Osteoblast (primary cell): ENCODE results near the gene IPP. TPM values are rescaled to one million over a fixed set of nuclear protein-coding genes. Genes with fewer than 3 reads are reported as not detected.

Source experiments
- DNase-seq: peaks from one replicate; pipeline ENCODE4 v3.0.0; 2011; ENCODE audit warnings: low spot score, mixed read lengths; ENCODE audit not compliant: insufficient read length; ENCODE audit errors: missing footprints
- H2AFZ ChIP-seq: 2 replicates; pipeline ENCODE4 v1.6.0; 2011; ENCODE audit warnings: mild to moderate bottlenecking, low read length
- H3K27ac ChIP-seq: 2 replicates; pipeline ENCODE4 v1.5.1; 2011; ENCODE audit warnings: mild to moderate bottlenecking, low read depth, low read length, moderate library complexity
- H3K27me3 ChIP-seq: 2 replicates; pipeline ENCODE4 v1.6.0; 2012; ENCODE audit warnings: mild to moderate bottlenecking, control low read depth, inconsistent platforms, low read length, moderate library complexity; ENCODE audit not compliant: insufficient read depth
- H3K36me3 ChIP-seq: 2 replicates; pipeline ENCODE4 v1.5.1; 2011; ENCODE audit warnings: mild to moderate bottlenecking, low read length, control low read depth, moderate library complexity; ENCODE audit not compliant: insufficient read depth
- H3K4me1 ChIP-seq: 2 replicates; pipeline ENCODE4 v1.5.1; 2011; ENCODE audit warnings: mild to moderate bottlenecking, low read length, control low read depth, moderate library complexity; ENCODE audit not compliant: insufficient read depth
- H3K4me2 ChIP-seq: 2 replicates; pipeline ENCODE4 v1.6.0; 2011; ENCODE audit warnings: mild to moderate bottlenecking, low read length; ENCODE audit not compliant: insufficient read depth
- H3K4me3 ChIP-seq: fragments of 200-600 bp; sonication (generic); 3 replicates; pipeline ENCODE4 v1.5.1; 2012; ENCODE audit warnings: mild to moderate bottlenecking, low read length, inconsistent platforms; ENCODE audit not compliant: insufficient read depth
- H3K79me2 ChIP-seq: 2 replicates; pipeline ENCODE4 v1.6.0; 2012; ENCODE audit warnings: mild to moderate bottlenecking, low read length, control low read depth, inconsistent platforms; ENCODE audit not compliant: insufficient read depth
- H3K9me3 ChIP-seq: 2 replicates; pipeline ENCODE4 v1.5.1; 2011; ENCODE audit warnings: low read depth, low read length, control low read depth
- H4K20me1 ChIP-seq: 2 replicates; pipeline ENCODE4 v1.6.0; 2012; ENCODE audit warnings: mild to moderate bottlenecking, low read length, control low read depth; ENCODE audit not compliant: insufficient read depth
- CTCF ChIP-seq: IDR thresholded peaks from 2 replicates; pipeline ENCODE4 v1.5.1; 2011; ENCODE audit warnings: mild to moderate bottlenecking, low read depth, low read length, moderate library complexity; ENCODE audit errors: extremely low read depth
- total RNA-seq: library from RNA; depleted of rRNA; stranded (reverse); fragments of >200 nt; gene quantifications from 2 replicates; pipeline ENCODE4 v1.2.3, GENCODE V29; 2012

Gene IPP
- total RNA-seq, 1 donor, result 14.1 TPM

GRCh38 chr1:45765999-45766792 is 15.7 kb upstream of the IPP start:
- H3K27me3 ChIP-seq, result no peaks in the 10 kb centered on the region
- H3K27ac ChIP-seq, result no peak overlapping the region
- no peaks in the 10 kb centered on the region for H3K9me3 ChIP-seq
- H3K4me1 ChIP-seq, result peaks cover 12% of the 10 kb centered on the region
- DNase-seq, result no peak
- TF ChIP-seq CTCF, result no peak
- no peaks in the 10 kb centered on the region for H3K36me3 ChIP-seq
- no peak overlapping the region for H3K4me3 ChIP-seq
- H2AFZ ChIP-seq, result no peak overlapping the region
- H3K4me2 ChIP-seq, result no peak overlapping the region
- no peaks in the 10 kb centered on the region for H3K79me2 ChIP-seq
- H4K20me1 ChIP-seq, result no peaks in the 10 kb centered on the region

GRCh38 chr1:45762291-45762690 is 11.8 kb upstream of the IPP start:
- Histone ChIP-seq H3K36me3 (no peaks in the 10 kb centered on the region), H3K4me1 (peaks cover 5% of the 10 kb centered on the region), H3K4me2 (no peak overlapping the region), H2AFZ (no peak overlapping the region), H3K79me2 (no peaks in the 10 kb centered on the region), H4K20me1 (no peaks in the 10 kb centered on the region), H3K4me3 (no peak overlapping the region), H3K9me3 (no peaks in the 10 kb centered on the region), H3K27ac (no peak overlapping the region), H3K27me3 (peaks cover 13% of the 10 kb centered on the region)
- no peak for TF ChIP-seq CTCF
- DNase-seq, result no peak

GRCh38 chr1:45755697-45756096 is 5.2 kb upstream of the IPP start:
- Histone ChIP-seq H3K36me3 (no peaks in the 10 kb centered on the region), H4K20me1 (no peaks in the 10 kb centered on the region), H3K79me2 (no peaks in the 10 kb centered on the region), H3K27me3 (peaks cover 13% of the 10 kb centered on the region), H3K9me3 (no peaks in the 10 kb centered on the region), H3K4me3 (no peak overlapping the region), H3K4me1 (peaks cover 4% of the 10 kb centered on the region), H2AFZ (no peak overlapping the region), H3K4me2 (no peak overlapping the region), H3K27ac (no peak overlapping the region)
- no peak for DNase-seq
- no peak for TF ChIP-seq CTCF

GRCh38 chr1:45753248-45754037 is 3.0 kb upstream of the IPP start:
- Histone ChIP-seq H3K79me2 (peaks cover 14% of the 10 kb centered on the region), H3K4me1 (peaks cover 4% of the 10 kb centered on the region), H3K27me3 (peaks cover 10% of the 10 kb centered on the region), H3K4me3 (no peak overlapping the region), H4K20me1 (no peaks in the 10 kb centered on the region), H3K9me3 (no peaks in the 10 kb centered on the region), H3K36me3 (no peaks in the 10 kb centered on the region), H3K27ac (no peak overlapping the region), H2AFZ (no peak overlapping the region), H3K4me2 (no peak overlapping the region)
- TF ChIP-seq CTCF, result no peak
- DNase-seq, result no peak
